Aorta (tissue), 4 donors: ENCODE measurements around the gene CCNJL. TPM values are rescaled to one million over a fixed set of nuclear protein-coding genes. Genes with fewer than 3 reads are reported as not detected.

Source experiments
- polyA plus RNA-seq, 2 donors: library from polyadenylated mRNA; stranded (reverse); fragments of 200-250 nt; gene quantifications; one replicate each; pipeline ENCODE4 v1.2.3, GENCODE V29; 2013
- total RNA-seq, 2 donors: library from RNA; stranded (reverse); fragmentation: NEBNext Ultra II Directional; extraction: Animal tissue kit (Norgen Biotek cat#: 25700); gene quantifications; one replicate each; pipeline ENCODE4 v1.2.1, GENCODE V29; 2021
- donor health status: healthy with polysubstance abuse.
- donor health status: Bipolar disorder and iron deficiency.
- donor health status: DM: no; HTN: no; CAD: no.
- donor health status: DM: yes; HTN: yes; CAD: no.

CCNJL gene
- total and polyA plus RNA-seq, 4 donors = 0.18 to 3.5 (median 2.6) TPM; not detected in 1

Other genes starting within 250 kb of the CCNJL start
- 10 to 100 TPM; 25.9 to 29.4 TPM for gene PWWP2A, start 193.1 kb downstream of the CCNJL start, total RNA-seq
- gene PWWP2A, start 193.1 kb downstream of the CCNJL start, polyA plus RNA-seq = 1 to 10 TPM; 4.3 to 6.8 TPM
- gene FABP6, start 83.1 kb downstream of the CCNJL start, total RNA-seq = not detected
- gene FABP6, start 83.1 kb downstream of the CCNJL start, polyA plus RNA-seq = not detected
- 10 to 100 TPM in 1 of 2 donors, 1 to 10 TPM in 1; 9.1 to 13.5 TPM for gene C1QTNF2, start 58.1 kb upstream of the CCNJL start, total RNA-seq
- gene C1QTNF2, start 58.1 kb upstream of the CCNJL start, polyA plus RNA-seq = 1 to 10 TPM; 8.2 to 9.4 TPM
- gene FAM200C, start 87.5 kb upstream of the CCNJL start, total RNA-seq = 1 to 10 TPM; 4.9 to 8.2 TPM
- 1 to 10 TPM; 3.5 to 6.4 TPM for gene FAM200C, start 87.5 kb upstream of the CCNJL start, polyA plus RNA-seq
- gene SLU7, start 106.5 kb upstream of the CCNJL start, total RNA-seq = 10 to 100 TPM; 48.7 to 60.6 TPM
- gene SLU7, start 106.5 kb upstream of the CCNJL start, polyA plus RNA-seq = 10 to 100 TPM; 36.3 to 58.4 TPM
- gene PTTG1, start 109.3 kb upstream of the CCNJL start, total RNA-seq = 1 to 10 TPM; 3.0 to 5.1 TPM
- 10 to 100 TPM in 1 of 2 donors, 1 to 10 TPM in 1; 4.9 to 18.7 TPM for gene PTTG1, start 109.3 kb upstream of the CCNJL start, polyA plus RNA-seq